H1 (cell line): ENCODE results near the gene MTERF1. TPM values are rescaled to one million over a fixed set of nuclear protein-coding genes. Genes with fewer than 3 reads are reported as not detected.

Experiments used
- CTCF ChIA-PET: fragments of 300-600 bp; sonication (Branson Sonifier 250); formaldehyde crosslinking; loops from one replicate; lab custom pipeline; 2021; ENCODE audit not compliant: partially characterized antibody; lab: Charles Lee
- POLR2A ChIA-PET: fragments of 300-600 bp; sonication (Branson Sonifier 250); formaldehyde crosslinking; loops from one replicate; lab custom pipeline; 2021; ENCODE audit warnings: inconsistent platforms; ENCODE audit not compliant: partially characterized antibody; lab: Charles Lee
- DNase-seq, 2 experiments: peaks; one replicate each; pipeline versions ENCODE4 v3.0.0 to v3.0.0-alpha.2; 2010 to 2022; ENCODE audit warnings: low spot score in 2 of 2, low read depth in 1 of 2, mixed read lengths in 1 of 2
- FAIRE-seq: peaks from 2 replicates; lab custom pipeline; 2011; peaks lifted over from hg19 to GRCh38; lab: Jason Lieb, UNC
- H2AFZ ChIP-seq: 2 replicates; pipeline ENCODE4 v1.8.1; 2012; ENCODE audit warnings: low read length, inconsistent platforms
- H2AK5ac ChIP-seq: 2 replicates; pipeline ENCODE4 v1.6.1; 2013; ENCODE audit warnings: low read depth, low read length
- H2BK120ac ChIP-seq: replicated peaks from 2 replicates; pipeline ENCODE3; 2013; ENCODE audit warnings: low read depth, low read length, inconsistent platforms
- H2BK12ac ChIP-seq: 2 replicates; pipeline ENCODE4 v1.6.1; 2013; ENCODE audit warnings: low read depth, low read length
- H2BK15ac ChIP-seq: 2 replicates; pipeline ENCODE4 v1.6.1; 2013; ENCODE audit warnings: low read length
- H2BK20ac ChIP-seq: 2 replicates; pipeline ENCODE4 v1.6.1; 2013; ENCODE audit warnings: low read length
- H2BK5ac ChIP-seq: 2 replicates; pipeline ENCODE4 v1.6.1; 2013; ENCODE audit warnings: low read depth, low read length
- H3K14ac ChIP-seq: 2 replicates; pipeline ENCODE4 v1.6.1; 2013; ENCODE audit warnings: inconsistent platforms; ENCODE audit not compliant: insufficient read length
- H3K18ac ChIP-seq: 2 replicates; pipeline ENCODE4 v1.6.1; 2013; ENCODE audit warnings: low read length; ENCODE audit errors: extremely low read depth
- H3K23ac ChIP-seq: 2 replicates; pipeline ENCODE4 v1.6.1; 2013; ENCODE audit warnings: inconsistent platforms; ENCODE audit not compliant: insufficient read length
- H3K23me2 ChIP-seq: 2 replicates; pipeline ENCODE4 v1.6.1; 2013; ENCODE audit warnings: low read depth, low read length
- H3K27ac ChIP-seq: 2 replicates; pipeline ENCODE4 v1.6.1; 2011; ENCODE audit warnings: low read depth, low read length, inconsistent platforms
- H3K27me3 ChIP-seq, 4 experiments: replicated peaks in 1 of 4; 1 replicate in 1 of 4; 2 replicates in 3 of 4; pipeline versions ENCODE4 v1.6.1 to v1.8.1; 2011 to 2013; ENCODE audit warnings: low read length in 3 of 4, mild to moderate bottlenecking in 3 of 4, inconsistent platforms in 2 of 4, mixed read lengths in 2 of 4, moderate library complexity in 1 of 4; ENCODE audit not compliant: control insufficient read depth in 3 of 4, insufficient read depth in 3 of 4; ENCODE audit errors: extremely low read depth in 1 of 4
- H3K36me3 ChIP-seq, 4 experiments: 2 replicates each; pipeline versions ENCODE4 v1.6.1 to v1.8.1; 2011 to 2013; ENCODE audit warnings: mild to moderate bottlenecking in 4 of 4, low read length in 3 of 4, moderate library complexity in 2 of 4, control low read depth in 1 of 4, inconsistent platforms in 1 of 4; ENCODE audit not compliant: insufficient read depth in 4 of 4, control insufficient read depth in 2 of 4
- H3K4ac ChIP-seq: replicated peaks from 2 replicates; pipeline ENCODE3; 2013; ENCODE audit warnings: low read length, low read depth, mixed read lengths, inconsistent platforms; ENCODE audit not compliant: insufficient read length
- H3K4me1 ChIP-seq, 4 experiments: replicated peaks in 1 of 4; 1 replicate in 1 of 4; 2 replicates in 3 of 4; pipeline versions ENCODE4 v1.6.1 to v1.8.1; 2011 to 2013; ENCODE audit warnings: low read length in 3 of 4, inconsistent platforms in 2 of 4, mixed read lengths in 1 of 4; ENCODE audit not compliant: insufficient read depth in 4 of 4, control insufficient read depth in 3 of 4
- H3K4me2 ChIP-seq, 2 experiments: 2 replicates each; pipeline versions ENCODE4 v1.6.1 to v1.8.1; 2011 to 2013; ENCODE audit warnings: low read depth in 2 of 2, low read length in 2 of 2, control low read depth in 1 of 2, inconsistent platforms in 1 of 2, mild to moderate bottlenecking in 1 of 2; ENCODE audit not compliant: insufficient read depth in 1 of 2
- H3K4me3 ChIP-seq, 4 experiments: fragments of 200-600, 300-600 bp in 1 of 4; sonication (generic), shearing (Covaris generic), sonication (Bioruptor Twin) in 1 of 4; 2 replicates each; pipeline versions ENCODE4 v1.5.1 to v1.8.1; 2011 to 2016; ENCODE audit warnings: low read length in 4 of 4, low read depth in 3 of 4, control low read depth in 2 of 4, inconsistent platforms in 2 of 4, mild to moderate bottlenecking in 2 of 4, mixed read lengths in 1 of 4, moderate library complexity in 1 of 4; ENCODE audit not compliant: insufficient read depth in 2 of 4; ENCODE audit errors: extremely low read depth in 1 of 4
- H3K56ac ChIP-seq: replicated peaks from 2 replicates; pipeline ENCODE3; 2013; ENCODE audit warnings: low read depth, mild to moderate bottlenecking, mixed read lengths, low read length, inconsistent platforms; ENCODE audit not compliant: insufficient read length
- H3K79me1 ChIP-seq: 2 replicates; pipeline ENCODE4 v1.6.1; 2013; ENCODE audit warnings: low read depth, low read length, control low read depth
- H3K79me2 ChIP-seq, 2 experiments: 2 replicates each; pipeline versions ENCODE4 v1.6.1 to v1.8.1; 2012 to 2013; ENCODE audit warnings: low read length in 2 of 2, mild to moderate bottlenecking in 2 of 2, inconsistent platforms in 1 of 2; ENCODE audit not compliant: insufficient read depth in 2 of 2, control insufficient read depth in 1 of 2
- H3K9ac ChIP-seq, 4 experiments: replicated peaks in 1 of 4; 1 replicate in 1 of 4; 2 replicates in 3 of 4; pipeline versions ENCODE4 v1.6.1 to v1.8.1; 2011 to 2013; ENCODE audit warnings: low read depth in 3 of 4, low read length in 3 of 4, control low read depth in 2 of 4, mild to moderate bottlenecking in 2 of 4, moderate library complexity in 2 of 4, inconsistent platforms in 1 of 4; ENCODE audit errors: extremely low read depth in 1 of 4
- H3K9me3 ChIP-seq, 2 experiments: 2 replicates each; pipeline versions ENCODE4 v1.6.1 to v1.8.1; 2012 to 2013; ENCODE audit warnings: mild to moderate bottlenecking in 2 of 2, moderate library complexity in 2 of 2, control low read depth in 1 of 2, inconsistent platforms in 1 of 2, low read depth in 1 of 2, low read length in 1 of 2, mixed read lengths in 1 of 2; ENCODE audit not compliant: insufficient read depth in 2 of 2
- H4K20me1 ChIP-seq, 2 experiments: replicated peaks in 1 of 2; 2 replicates each; pipeline versions ENCODE3 to v1.8.1; 2011 to 2013; ENCODE audit warnings: inconsistent platforms in 2 of 2, low read length in 2 of 2, mild to moderate bottlenecking in 1 of 2; ENCODE audit not compliant: insufficient read depth in 2 of 2, control insufficient read depth in 1 of 2
- H4K5ac ChIP-seq: 2 replicates; pipeline ENCODE4 v1.6.1; 2013; ENCODE audit warnings: low read length, low read depth, mixed read lengths, inconsistent platforms; ENCODE audit not compliant: insufficient read length
- H4K8ac ChIP-seq: 2 replicates; pipeline ENCODE4 v1.8.0; 2013; ENCODE audit warnings: mild to moderate bottlenecking, moderate library complexity, low read length, inconsistent platforms; ENCODE audit not compliant: insufficient read depth; ENCODE audit errors: extremely low read depth
- H4K91ac ChIP-seq: replicated peaks from 2 replicates; pipeline ENCODE3; 2013; ENCODE audit warnings: low read length, mixed read lengths, inconsistent platforms; ENCODE audit not compliant: insufficient read length
- EP300 ChIP-seq, 2 experiments: IDR thresholded peaks; 1 replicate in 1 of 2; 2 replicates in 1 of 2; pipeline ENCODE4 v1.6.1; 2011 to 2012; ENCODE audit warnings: low read depth in 2 of 2, low read length in 2 of 2, mild to moderate bottlenecking in 2 of 2, borderline replicate concordance in 1 of 2, inconsistent platforms in 1 of 2, moderate library complexity in 1 of 2
- EZH2 ChIP-seq: fragments of 200-600 bp; sonication (generic); IDR thresholded peaks from 2 replicates; pipeline ENCODE4 v1.7.1; 2012; ENCODE audit warnings: low read depth, mild to moderate bottlenecking, moderate library complexity, low read length, inconsistent platforms; ENCODE audit not compliant: severe bottlenecking
- JUND ChIP-seq: IDR thresholded peaks from 2 replicates; pipeline ENCODE4 v1.6.1; 2011; ENCODE audit warnings: mild to moderate bottlenecking, improper control_type of control experiment, low read length
- POLR2A ChIP-seq, 2 experiments: IDR thresholded peaks; 1 replicate in 1 of 2; 2 replicates in 1 of 2; pipeline ENCODE4 v1.6.1; 2011; ENCODE audit warnings: low read depth in 2 of 2, low read length in 2 of 2, mild to moderate bottlenecking in 2 of 2; ENCODE audit errors: control extremely low read depth in 1 of 2
- RAD21 ChIP-seq, 2 experiments: IDR thresholded peaks in 1 of 2; conservative IDR thresholded peaks in 1 of 2; 2 replicates each; pipeline ENCODE4 v1.6.1; 2011; ENCODE audit warnings: low read depth in 2 of 2, low read length in 2 of 2, improper control_type of control experiment in 1 of 2, inconsistent platforms in 1 of 2, mild to moderate bottlenecking in 1 of 2, moderate library complexity in 1 of 2
- WGBS, 2 experiments: shearing (Covaris generic) in 1 of 2; methylation state at CpG; one replicate each; pipeline versions ENCODE4 v1.1.6 to v1.1.7; 2013 to 2015; ENCODE audit warnings: low lambda C conversion rate in 2 of 2, mixed read lengths in 2 of 2, inconsistent platforms in 1 of 2, low coverage in 1 of 2, missing lambda C conversion rate in 1 of 2; ENCODE audit not compliant: insufficient replicate concordance in 2 of 2, insufficient coverage in 1 of 2, insufficient read length in 1 of 2; ENCODE audit errors: extremely low coverage in 1 of 2, missing lambda C conversion rate in 1 of 2; 5-methylcytosine and 5-hydroxymethylcytosine counted together
- polyA plus RNA-seq, 7 experiments: library from polyadenylated mRNA; depleted of rRNA in 3 of 7; stranded (reverse) in 5 of 7; unstranded in 2 of 7; fragments of >200 nt in 5 of 7; fragments of 200-250 nt in 2 of 7; gene quantifications; 1 replicate in 5 of 7; 2 replicates in 1 of 7; 4 replicates in 1 of 7; pipeline versions ENCODE4 v1.2.1 to v1.2.3, GENCODE V29; 2011 to 2013; ENCODE audit warnings: missing spikeins in 2 of 7, mixed read lengths in 2 of 7
- total RNA-seq: library from RNA; stranded (reverse); fragmentation: NEBNext Ultra II Directional; extraction: Animal tissue kit (Norgen Biotek cat#: 25700); gene quantifications from 2 replicates; pipeline ENCODE4 v1.2.1, GENCODE V29; 2021

The MTERF1 gene
- total and polyA plus RNA-seq, 2 of the 8 experiments (the other 6 are each of a cell fraction or from before 2014, with no cell fraction given): 4.5 to 12.6 TPM

DNA sequence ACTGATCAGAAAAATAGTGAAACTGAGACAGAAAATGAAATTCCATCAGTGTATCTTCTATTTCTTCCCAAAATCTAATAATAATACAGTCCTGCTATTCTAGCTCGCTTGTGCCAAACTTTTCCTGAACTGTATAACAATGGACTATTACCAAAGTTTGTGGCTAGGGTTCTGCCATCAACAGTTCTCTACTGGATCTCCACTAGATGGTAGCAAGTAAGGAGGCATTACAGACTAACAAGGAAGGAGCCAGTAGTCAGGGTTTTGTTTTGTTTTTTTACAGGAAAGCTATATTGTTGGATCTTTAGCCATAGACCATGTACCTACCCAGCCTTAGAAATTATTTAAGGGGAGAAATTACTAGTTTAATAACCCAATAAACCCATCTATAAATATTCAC lies 10.8 kb downstream of the MTERF1 start:
- no peak overlapping the region for H4K5ac ChIP-seq
- H2BK120ac ChIP-seq: no peak overlapping the region
- H3K23ac ChIP-seq: no peak overlapping the region
- no peak overlapping the region for H3K4ac ChIP-seq
- no peaks in the 10 kb centered on the region for H3K27me3 ChIP-seq
- H2BK15ac ChIP-seq: no peak overlapping the region
- no peak overlapping the region for H3K56ac ChIP-seq
- H3K27ac ChIP-seq: no peak overlapping the region
- H3K36me3 ChIP-seq: peaks cover 0 to 6% (median 1%) of the 10 kb centered on the region in 4 experiments; a peak in 3 of 8 replicates
- ChIA-PET POLR2A (interaction anchor here (1.7 kb wide), 1 partner anchor 10 kb away, joined by 5 read pairs; no protein-coding TSS in a partner anchor), CTCF (interaction anchor here (2.0 kb wide), 1 partner anchor 11 kb away, joined by 9 read pairs; the partner anchor contains the start of gene MTERF1)
- no peak overlapping the region for H4K91ac ChIP-seq
- H3K79me1 ChIP-seq: peaks cover 3% of the 10 kb centered on the region; the same call in 1 of the 2 replicates
- no peak overlapping the region for H3K14ac ChIP-seq
- no peak overlapping the region for H2BK12ac ChIP-seq
- FAIRE-seq (no peak), DNase-seq (no peak)
- H3K9ac ChIP-seq: no peak overlapping the region
- H2AK5ac ChIP-seq: no peak overlapping the region
- H4K20me1 ChIP-seq: no peaks in the 10 kb centered on the region
- no peaks in the 10 kb centered on the region for H3K9me3 ChIP-seq
- no peaks in the 10 kb centered on the region for H3K23me2 ChIP-seq
- no peak overlapping the region for H2BK20ac ChIP-seq
- H3K4me1 ChIP-seq: no peaks in the 10 kb centered on the region
- TF ChIP-seq JUND: no peak
- no peak for TF ChIP-seq EP300 (IDR thresholded peaks at IDR 0.05; ENCODE audit: borderline replicate concordance in 1 of 2, low read depth in 2 of 2, low read length in 2 of 2)
- TF ChIP-seq POLR2A (IDR thresholded peaks at IDR 0.05; ENCODE audit: control extremely low read depth in 1 of 2, low read depth in 2 of 2, low read length in 2 of 2): no peak
- TF ChIP-seq RAD21 (IDR thresholded peaks at IDR 0.05 in 1 of 2, conservative IDR thresholded peaks at IDR 0.05 in 1 of 2; ENCODE audit: low read depth in 2 of 2, low read length in 2 of 2): peak in 1 of 2 experiments; percentile 27; a peak in 1 of 4 replicates
- TF ChIP-seq EZH2: no peak
- WGBS, 2 experiments: 81% methylated on average over 1 of the region's 1 CpG; no CpG with 5 or more reads in 1 of the 2 experiments
- H3K18ac ChIP-seq: no peak overlapping the region
- no peak overlapping the region for H2BK5ac ChIP-seq
- H4K8ac ChIP-seq: no peak overlapping the region
- no peak overlapping the region for H2AFZ ChIP-seq
- H3K4me3 ChIP-seq: no peak overlapping the region
- H3K4me2 ChIP-seq: no peak overlapping the region
- no peaks in the 10 kb centered on the region for H3K79me2 ChIP-seq
